ENCODE results near the gene SH3RF3. TPM values are rescaled to one million over a fixed set of nuclear protein-coding genes. Genes with fewer than 3 reads are reported as not detected.

The SH3RF3 gene
- total RNA-seq, 2 donors from 2014 or later, result 8.0 to 8.8 TPM

DNA sequence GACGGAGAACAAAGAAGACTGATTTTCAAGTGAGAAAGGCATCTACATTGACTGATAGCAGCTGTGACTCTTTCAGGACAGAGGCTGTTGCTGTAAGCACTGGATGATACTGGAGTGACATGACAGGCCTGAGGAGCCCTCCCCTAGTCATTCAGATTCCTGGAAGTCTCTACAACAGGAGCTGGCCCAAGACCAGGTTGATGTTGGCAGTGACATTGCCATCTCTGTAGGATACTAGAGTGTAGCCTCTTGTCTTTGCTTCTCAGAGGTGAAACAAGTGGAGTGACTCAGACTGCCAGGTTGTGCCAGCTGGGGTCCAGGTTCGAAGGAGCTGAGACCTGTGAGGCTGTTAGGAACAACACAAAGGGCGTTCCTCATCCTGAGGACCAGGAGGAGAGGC, 44.7 kb upstream of the SH3RF3 start:
- no peak overlapping the region for H3K27ac ChIP-seq
- no peaks in the 10 kb centered on the region for H3K4me1 ChIP-seq
- H3K36me3 ChIP-seq, result no peaks in the 10 kb centered on the region
- no peaks in the 10 kb centered on the region for H3K27me3 ChIP-seq
- DNase-seq (ENCODE audit: low spot score), result no peak
- no peaks in the 10 kb centered on the region for H3K9me3 ChIP-seq
- TF ChIP-seq, protein P1, sequence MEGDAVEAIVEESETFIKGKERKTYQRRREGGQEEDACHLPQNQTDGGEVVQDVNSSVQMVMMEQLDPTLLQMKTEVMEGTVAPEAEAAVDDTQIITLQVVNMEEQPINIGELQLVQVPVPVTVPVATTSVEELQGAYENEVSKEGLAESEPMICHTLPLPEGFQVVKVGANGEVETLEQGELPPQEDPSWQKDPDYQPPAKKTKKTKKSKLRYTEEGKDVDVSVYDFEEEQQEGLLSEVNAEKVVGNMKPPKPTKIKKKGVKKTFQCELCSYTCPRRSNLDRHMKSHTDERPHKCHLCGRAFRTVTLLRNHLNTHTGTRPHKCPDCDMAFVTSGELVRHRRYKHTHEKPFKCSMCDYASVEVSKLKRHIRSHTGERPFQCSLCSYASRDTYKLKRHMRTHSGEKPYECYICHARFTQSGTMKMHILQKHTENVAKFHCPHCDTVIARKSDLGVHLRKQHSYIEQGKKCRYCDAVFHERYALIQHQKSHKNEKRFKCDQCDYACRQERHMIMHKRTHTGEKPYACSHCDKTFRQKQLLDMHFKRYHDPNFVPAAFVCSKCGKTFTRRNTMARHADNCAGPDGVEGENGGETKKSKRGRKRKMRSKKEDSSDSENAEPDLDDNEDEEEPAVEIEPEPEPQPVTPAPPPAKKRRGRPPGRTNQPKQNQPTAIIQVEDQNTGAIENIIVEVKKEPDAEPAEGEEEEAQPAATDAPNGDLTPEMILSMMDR (IDR thresholded peaks at IDR 0.05), result no peak
- no peak overlapping the region for H3K4me3 ChIP-seq

- Histone ChIP-seq H3K27ac (no peak overlapping the region), H3K4me1 (no peaks in the 10 kb centered on the region), H3K27me3 (no peaks in the 10 kb centered on the region), H3K9me3 (no peaks in the 10 kb centered on the region), H3K36me3 (no peaks in the 10 kb centered on the region), H3K4me3 (no peak overlapping the region)
- TF ChIP-seq, protein P1 (IDR thresholded peaks at IDR 0.05), result no peak
- no peak for DNase-seq (ENCODE audit: low spot score)
Measured at GRCh38 chr2:109085912-109086742, 42.9 kb upstream of the SH3RF3 start.

DNA sequence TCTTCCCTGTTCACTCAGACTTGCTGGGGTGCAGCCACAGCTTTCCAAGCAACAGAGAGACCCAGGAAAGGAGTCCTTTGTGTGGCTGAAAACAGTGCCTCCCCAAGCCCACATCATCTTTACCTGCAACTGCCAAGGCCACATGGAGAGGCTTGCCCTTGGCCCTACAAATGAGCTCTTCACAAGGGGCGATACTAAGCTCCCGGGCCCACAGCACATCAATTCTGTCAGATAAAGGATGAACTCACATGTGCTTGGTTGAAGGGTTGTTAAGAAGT, 42.3 kb upstream of the SH3RF3 start:
- H3K4me1 ChIP-seq, result no peaks in the 10 kb centered on the region
- H3K27ac ChIP-seq, result no peak overlapping the region
- no peak for DNase-seq (ENCODE audit: low spot score)
- no peaks in the 10 kb centered on the region for H3K9me3 ChIP-seq
- H3K27me3 ChIP-seq, result no peaks in the 10 kb centered on the region
- TF ChIP-seq, protein P1 (IDR thresholded peaks at IDR 0.05), result no peak
- no peaks in the 10 kb centered on the region for H3K36me3 ChIP-seq
- no peak overlapping the region for H3K4me3 ChIP-seq

DNA sequence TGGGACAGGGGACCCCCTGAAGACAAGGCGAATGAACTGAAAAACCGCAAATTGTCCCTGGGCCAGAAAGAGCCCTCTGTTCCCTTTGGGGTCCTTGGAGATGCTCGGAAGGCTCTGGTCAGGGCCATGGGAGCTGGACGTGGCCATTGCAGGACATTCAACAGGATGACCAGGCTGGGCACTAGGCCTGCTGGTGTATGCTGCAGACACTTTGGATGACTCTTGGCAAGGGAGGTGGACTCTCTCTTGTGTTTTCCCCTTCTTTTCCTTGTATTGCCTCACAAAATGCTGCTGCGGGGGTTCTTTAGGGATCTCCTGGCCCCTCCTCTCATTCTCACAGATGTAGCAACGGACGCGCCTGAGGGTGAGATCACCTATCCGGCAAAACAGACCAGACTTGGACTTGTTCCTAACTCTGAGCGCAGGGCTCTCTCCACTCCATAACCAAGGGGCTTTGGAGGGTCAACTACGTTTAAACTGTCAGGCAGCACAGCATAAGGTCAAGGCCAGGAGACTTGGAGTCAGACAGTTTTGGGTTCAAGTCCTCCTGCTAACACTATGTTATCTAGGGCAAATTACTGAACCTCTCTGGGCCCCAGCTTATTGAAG, 41.8 kb upstream of the SH3RF3 start:
- Histone ChIP-seq H3K36me3 (no peaks in the 10 kb centered on the region), H3K27ac (no peak overlapping the region), H3K27me3 (no peaks in the 10 kb centered on the region), H3K4me3 (no peak overlapping the region), H3K4me1 (no peaks in the 10 kb centered on the region), H3K9me3 (no peaks in the 10 kb centered on the region)
- TF ChIP-seq, protein P1 (IDR thresholded peaks at IDR 0.05), result no peak
- DNase-seq (ENCODE audit: low spot score), result no peak

- no peaks in the 10 kb centered on the region for H3K36me3 ChIP-seq
- TF ChIP-seq, protein P1 (IDR thresholded peaks at IDR 0.05), result no peak
- DNase-seq (ENCODE audit: low spot score), result no peak
Measured at GRCh38 chr2:109089602-109090300, 39.3 kb upstream of the SH3RF3 start.

More at GRCh38 chr2:109089602-109090300, 39.3 kb upstream of the SH3RF3 start:
- Histone ChIP-seq H3K4me3 (no peak overlapping the region), H3K27ac (no peak overlapping the region), H3K27me3 (no peaks in the 10 kb centered on the region), H3K9me3 (peaks cover 0 to 12% of the 10 kb centered on the region in 2 donors), H3K4me1 (no peaks in the 10 kb centered on the region)
